ENCODE results near the gene BRSK2.

- TF ChIP-seq EZH2 (IDR thresholded peaks at IDR 0.05; ENCODE audit: low read length, unreplicated experiment), result no peak
- no peak for TF ChIP-seq CTCF (conservative IDR thresholded peaks at IDR 0.05; ENCODE audit: low read depth, low read length)
Measured at GRCh38 chr11:1414650-1415049, 24.9 kb downstream of the BRSK2 start.
